HPDE6-E6E7 (cell line): ENCODE measurements around the gene OR4D2.

Experiments
- DNase-seq: peaks from one replicate; pipeline ENCODE4 v3.0.0; 2011; ENCODE audit warnings: missing footprints; ENCODE audit errors: extremely low spot score

Gene OR4D2

DNA sequence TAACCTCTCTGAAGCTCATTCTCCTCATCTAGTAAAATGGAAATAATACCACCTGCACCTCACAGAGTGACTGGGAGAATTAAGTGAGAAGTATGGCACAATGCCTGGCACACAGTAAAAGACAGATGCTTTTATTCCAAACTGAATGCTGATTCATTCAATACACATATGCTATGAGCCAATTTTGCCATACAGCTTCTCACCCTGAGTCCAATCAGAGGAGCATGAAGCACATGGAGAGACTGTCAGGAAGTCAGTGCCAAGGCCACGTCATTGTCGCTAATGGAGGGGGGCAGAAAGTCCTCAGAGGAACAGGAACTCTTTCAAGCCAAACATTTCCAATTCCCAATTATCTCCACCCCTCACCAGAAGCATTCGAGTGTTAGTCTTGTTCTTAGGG, 40.7 kb downstream of the OR4D2 start:
- no peak for DNase-seq

DNA sequence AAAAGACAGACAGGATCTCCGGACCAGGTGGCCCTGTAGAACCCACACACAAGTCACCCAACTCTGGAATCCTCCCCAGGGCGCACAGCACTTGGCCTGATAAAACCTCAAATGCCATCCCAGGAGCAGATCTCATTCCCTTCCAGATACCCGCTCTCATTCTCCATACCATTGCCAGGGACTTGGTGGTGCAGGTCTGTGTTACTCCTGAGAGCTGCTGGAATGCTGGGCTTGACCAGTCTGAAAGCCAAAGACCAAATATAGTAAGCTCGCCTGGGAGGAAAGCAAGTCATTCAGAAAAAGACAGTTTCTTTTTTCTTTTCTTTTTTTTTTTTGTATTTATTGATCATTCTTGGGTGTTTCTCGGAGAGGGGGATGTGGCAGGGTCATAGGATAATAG, 41.6 kb downstream of the OR4D2 start:
- DNase-seq, result no peak

DNA sequence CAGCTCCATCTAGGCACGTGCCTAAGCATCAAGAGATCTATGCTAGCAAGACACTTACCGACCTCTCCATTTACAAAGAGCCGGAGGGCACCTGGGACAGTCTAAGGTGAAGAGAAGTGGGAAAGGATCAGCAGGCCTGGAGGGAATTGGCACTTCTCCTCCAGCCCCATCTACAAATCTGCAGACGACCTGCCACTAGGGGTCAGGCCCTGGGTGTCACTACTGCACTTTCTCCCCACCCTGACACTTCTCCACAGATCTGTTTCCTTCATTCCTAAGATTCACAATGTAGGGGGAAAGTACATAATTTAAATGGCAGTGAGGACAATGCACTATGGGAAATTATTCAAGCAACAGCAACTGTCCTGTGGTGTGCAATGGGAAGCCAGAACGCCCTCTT, 44.1 kb downstream of the OR4D2 start:
- no peak for DNase-seq

DNA sequence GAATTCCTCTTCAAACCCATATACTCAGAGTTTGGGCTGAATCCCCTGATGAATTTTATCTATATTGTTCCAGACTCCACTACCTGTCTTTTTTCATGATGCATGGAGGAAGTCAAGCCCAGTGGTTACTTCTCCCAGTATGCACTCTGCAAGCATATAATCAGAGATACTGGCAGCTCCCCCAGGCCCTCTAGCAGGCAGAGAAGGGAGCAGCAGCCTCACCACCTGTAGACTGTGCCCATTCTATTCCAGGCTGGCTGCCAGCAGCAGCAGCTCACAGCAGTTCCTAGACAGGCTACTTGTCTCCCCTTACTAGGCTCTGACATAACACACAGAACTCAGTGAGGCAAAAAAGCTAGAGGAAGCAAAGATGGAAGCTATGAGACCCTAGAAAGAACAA, 48.9 kb downstream of the OR4D2 start:
- DNase-seq, result no peak

DNA sequence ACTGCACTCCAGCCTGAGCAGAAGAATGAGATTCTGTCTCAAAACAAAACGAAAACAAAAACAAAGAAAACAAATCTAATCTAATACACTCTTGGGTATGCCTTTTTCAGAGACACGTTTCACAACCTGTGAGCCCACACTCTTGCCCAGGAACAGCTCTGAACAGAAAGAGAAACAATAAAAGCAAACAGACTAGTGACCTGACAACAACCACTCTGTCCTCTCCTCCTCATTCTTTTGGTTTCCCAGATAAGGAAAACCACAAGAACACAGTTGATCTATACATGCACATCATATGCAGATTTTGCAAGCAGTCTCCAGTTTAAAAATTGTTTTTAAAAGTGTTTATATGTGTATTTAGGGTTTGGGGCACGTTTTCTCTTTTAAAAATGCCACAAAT, 51.0 kb downstream of the OR4D2 start:
- no peak for DNase-seq

DNA sequence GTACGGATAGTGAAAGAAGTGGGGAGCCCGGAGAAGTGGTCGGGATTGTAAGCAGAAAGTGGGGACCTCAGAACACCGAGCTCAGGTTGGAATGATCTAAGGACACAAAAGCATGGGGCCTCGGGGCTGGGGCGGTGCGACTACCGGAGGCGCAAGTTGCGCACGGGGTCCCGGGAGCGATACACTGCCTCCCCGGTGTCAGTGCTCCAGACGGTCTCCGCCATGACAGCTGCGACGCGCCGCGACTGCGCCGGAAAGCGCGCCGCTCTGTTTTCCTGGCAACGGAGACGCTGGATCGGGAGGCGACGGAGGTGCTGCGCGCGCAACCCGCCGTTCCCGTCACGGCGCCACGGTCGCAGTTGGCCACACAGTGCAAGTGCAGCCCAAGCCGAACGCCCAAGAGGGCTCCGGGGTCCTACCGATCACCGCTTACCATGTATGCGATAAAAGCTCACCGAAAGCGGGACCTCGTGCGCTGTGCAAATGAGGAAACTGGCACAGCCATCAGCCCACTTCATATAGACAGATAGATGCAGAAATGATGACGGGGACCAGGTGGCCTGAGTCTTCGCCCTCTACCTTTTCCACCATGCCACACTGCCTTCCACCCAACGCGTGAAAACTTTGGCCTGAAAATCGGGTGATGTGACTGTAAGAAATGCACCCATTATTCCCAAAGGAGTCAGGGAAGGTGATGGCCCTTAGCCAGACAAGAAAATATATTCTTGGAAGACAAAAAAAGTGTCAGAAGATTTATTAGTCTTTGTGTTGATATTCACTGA, 52.4 kb downstream of the OR4D2 start, which contains the start of gene MKS1:
Gene MKS1 (minus strand): TSS at position 249 of the 782 bp plus-strand sequence. CDS start 25 bp downstream, at position 224.
- DNase-seq, result peak; percentile 99

DNA sequence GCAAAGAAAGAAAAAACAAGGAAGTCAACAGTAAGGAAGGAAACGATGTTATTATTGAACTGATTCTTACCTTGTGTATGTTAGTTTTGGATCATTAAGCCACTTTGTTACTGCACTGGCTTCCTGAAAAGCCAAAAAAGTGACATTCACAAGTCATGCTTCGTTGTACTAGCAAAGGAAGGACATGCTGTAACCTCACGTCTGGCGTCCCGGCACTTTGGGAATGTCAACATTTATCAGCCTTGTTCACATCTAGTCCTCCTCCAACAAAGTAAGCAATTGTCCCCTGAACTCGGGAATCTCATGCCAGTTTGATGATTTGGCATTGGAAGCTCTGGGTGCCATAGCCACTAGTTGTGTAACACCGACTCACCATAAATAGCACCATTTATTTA, 53.0 kb downstream of the OR4D2 start:
- no peak for DNase-seq
